Endometrial microvascular endothelial cells (primary cell): ENCODE results near the gene KIAA0513. TPM values are rescaled to one million over a fixed set of nuclear protein-coding genes. Genes with fewer than 3 reads are reported as not detected.
"Not testable (repeated sequence)": the region's sequence is repeated elsewhere in the genome, so short reads cannot be mapped to it uniquely, and the experiment has no call there.

Experiments
- in situ Hi-C: cut with HindIII; loops from 2 replicates; pipeline ENCODE4 v1.10.0; 2017; ENCODE audit warnings: low sequenced_read_pairs, low pct_unique_long_range_greater_than_20kb; ENCODE audit errors: inconsistent ontology term
- total RNA-seq: library from RNA; depleted of rRNA; stranded (reverse); fragments of >200 nt; gene quantifications from one replicate; pipeline ENCODE4 v1.2.3, GENCODE V29; 2015; ENCODE audit errors: inconsistent ontology term

The KIAA0513 gene
- total RNA-seq, 1 donor from 2014 or later: 9.0 TPM

DNA sequence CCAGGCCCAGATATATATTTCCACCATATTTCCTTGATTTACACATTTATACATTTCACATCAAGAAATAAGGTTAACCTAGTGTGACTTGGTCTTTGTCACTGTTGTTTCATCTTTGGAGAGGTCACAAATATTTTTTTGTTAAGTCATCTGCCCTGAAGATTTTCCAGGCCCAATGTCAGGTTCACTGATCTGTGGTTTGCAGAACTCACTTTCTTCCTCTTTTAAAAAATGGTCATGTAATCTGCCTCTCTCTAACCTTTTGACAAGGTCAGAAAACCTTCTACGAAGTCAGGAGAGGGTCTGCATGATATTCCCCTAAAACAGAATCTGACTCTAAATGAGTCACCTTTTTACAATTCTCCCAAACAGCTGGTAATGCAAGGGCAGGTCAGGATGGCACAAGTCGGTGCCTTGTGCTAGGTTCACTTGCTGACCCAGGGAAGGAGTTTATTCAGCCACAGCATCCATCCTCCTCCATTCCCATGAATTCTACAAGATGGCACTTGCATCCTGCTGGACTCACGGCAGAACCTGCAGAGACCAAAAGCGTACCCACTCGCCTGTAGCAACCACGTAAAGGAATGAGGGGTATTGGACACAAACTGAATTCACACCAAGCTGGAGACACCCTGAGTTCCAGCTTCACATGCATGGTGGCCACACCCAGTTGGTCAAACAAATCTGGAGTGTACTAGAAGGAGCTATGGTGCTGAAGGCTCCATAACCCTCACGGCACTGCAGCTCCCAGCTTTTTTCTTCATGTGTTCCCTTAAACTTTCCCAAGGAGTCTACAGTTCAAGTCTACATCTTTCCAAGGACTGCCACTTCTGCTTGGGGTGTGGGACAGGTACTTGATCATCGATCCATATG is 1.6 kb upstream of the KIAA0513 start:
- in situ Hi-C loops: no loop called here

DNA sequence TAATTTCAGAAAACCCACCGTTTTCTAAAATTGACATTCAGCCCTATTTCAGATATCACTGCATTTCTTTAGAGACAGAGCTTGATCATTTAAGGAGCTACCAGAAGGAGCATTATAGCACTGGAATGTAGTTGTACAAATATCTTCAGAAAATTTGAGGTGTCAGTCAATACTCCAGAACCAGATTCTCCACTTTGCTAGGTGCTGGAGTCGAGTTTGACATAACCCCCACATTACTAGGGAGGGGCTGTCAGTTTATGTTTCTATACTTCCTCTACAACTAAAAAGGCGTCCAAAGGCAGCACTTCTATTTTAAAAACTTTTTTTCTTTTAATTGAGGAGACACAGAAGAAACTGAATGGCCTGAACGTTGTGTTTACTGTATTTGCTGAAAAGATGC is 892 bp upstream of the KIAA0513 start:
- in situ Hi-C loops: no loop called here

DNA sequence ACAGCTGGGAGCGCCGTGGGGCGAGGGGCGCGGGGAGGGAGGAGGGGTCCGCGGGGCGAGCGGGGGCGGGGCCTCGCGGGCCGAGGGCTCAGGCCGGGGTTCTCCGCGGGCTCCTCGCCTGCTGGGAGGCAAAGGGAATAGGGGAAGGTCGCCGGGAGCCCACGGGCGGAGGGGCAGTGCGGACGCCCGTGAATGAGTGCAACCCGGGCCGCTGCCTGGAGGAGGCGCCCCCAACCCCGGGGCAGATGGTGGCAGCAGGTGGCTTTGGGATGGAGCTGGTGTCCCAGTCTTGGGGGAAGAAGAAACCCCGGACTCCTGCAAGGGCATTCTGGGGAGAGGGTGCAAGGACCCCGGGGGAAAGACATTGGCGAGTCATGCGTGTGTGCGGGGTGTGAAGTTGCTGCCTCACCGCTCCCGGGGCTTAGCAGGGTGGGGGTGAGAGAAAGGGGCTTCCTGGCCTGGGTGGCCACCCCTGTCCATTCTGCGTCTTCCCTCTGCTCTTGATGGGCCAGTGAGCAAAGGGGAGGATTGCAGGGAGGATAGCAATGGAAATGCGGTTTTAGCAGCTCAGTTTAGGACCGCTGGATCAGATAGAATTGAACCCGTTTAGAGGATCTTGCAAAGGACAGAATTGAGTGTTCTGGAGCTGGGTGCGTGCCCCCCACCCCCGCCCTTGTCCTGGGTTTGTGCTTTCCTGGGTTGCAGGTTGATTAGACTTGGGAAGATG is 526 bp downstream of the KIAA0513 start:
- in situ Hi-C loops: no loop called here

DNA sequence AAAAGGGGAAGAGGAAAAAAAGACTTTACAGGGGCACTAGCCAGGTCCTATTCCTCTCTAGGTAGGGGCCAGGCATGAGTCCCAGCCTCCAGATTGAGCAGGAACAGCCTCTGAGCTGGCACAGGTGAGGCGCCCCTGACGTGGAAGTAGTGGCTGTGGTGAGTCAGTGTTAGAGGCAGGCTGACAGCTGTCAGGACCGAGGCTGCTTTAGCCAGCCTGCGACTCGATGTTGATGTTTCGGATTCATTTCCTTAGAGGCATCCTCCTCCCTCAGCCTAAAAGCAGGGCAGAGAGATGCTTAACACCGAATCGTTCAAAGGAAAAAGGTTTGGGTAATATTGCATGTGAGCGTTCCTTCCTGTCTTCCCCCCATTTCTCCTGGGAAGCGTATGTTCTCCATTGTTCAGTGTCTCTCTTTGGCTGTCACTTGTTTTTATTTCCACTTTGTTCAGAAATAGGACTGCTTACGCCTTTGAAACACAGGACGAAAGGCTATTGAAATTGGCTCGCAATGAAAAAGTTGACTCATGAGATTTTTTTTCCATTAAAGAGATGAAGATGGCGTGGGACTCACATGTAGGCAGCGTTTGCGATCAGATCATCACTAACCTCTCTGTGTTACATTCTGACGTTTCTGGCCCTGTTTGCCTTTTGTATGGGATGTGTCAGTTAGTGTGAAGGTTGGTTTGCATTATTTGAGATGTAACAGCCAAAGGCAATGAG is 1.3 kb downstream of the KIAA0513 start:
- in situ Hi-C loops: no loop called here

DNA sequence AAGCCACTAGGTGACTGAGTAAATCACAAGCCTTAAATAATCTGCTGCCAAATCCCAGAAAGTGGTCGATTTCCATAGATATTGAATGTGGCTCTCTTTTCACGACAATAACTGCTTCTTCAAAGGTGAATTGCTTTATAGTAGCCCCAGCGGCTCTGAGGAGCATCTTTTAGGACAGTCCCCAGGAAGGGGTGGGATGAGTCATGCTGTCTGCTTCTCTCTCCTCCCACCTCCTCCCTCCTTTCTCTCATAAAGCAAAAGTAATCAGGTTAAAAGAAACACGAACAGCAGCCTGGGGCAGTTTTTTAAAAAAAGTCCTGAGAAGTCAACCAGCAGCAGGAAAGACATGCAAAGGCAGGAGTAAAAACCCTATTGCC is 1.8 kb downstream of the KIAA0513 start:
- in situ Hi-C loops: no loop called here

DNA sequence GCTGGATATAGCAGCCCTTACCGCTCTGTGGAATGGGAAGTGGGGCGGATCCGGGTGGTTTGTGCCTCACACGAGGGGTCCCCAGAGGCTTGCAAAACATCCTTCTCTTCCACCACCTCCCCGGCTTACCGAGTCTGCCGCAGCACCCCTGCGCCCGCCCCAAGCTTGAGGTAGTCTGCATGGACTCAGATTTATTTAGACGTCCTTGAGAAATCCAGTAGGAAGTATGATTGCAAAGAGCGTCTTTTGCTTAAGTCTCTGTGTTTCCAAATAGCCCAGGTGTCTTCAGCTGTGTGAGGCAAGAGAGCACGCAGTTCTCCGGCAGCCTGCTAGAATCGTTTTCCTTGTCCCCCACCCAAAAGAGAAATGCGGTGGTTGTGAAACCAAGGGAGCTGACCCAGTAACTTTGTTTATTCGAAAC is 2.4 kb downstream of the KIAA0513 start:
- in situ Hi-C loops: no loop called here

DNA sequence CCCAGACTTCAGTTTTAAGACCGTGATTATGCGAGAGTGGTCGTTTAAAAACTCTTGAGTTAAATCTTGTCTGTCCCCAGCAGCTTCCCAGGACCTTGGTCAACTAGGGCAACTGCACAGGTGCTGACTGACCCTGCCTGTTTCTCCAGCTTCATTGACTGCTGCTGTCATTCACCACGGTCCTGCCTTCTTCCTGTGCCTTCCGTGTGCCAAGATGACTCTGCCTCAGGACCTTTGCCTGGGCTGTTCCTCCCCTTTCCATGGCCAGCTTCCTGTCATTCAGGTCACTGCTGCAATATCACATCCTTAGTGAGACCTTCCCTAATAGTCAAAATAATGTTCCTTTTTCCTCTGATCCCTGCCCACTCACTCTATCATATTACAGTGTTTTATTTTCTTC is 3.9 kb downstream of the KIAA0513 start:
- in situ Hi-C loops: no loop called here

DNA sequence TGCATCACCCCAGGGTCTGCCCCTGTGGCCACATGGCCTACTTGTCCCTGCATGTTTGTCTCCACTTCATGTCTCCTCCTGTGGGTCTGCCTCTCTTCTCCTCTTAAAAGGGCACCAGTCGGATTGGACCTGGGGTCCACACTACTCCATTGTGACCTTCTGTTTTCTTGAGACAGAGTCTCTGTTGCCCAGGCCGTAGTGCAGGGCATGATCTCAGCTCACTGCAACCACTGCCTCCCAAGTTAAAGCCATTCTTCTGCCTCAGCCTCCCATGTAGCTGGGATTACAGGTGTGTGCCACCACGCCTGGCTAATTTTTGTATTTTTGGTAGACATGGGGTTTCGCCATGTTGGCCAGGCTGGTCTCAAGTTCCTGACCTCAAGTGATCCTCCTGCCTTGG is 4.6 kb downstream of the KIAA0513 start:
- in situ Hi-C loops: not testable (repeated sequence)

DNA sequence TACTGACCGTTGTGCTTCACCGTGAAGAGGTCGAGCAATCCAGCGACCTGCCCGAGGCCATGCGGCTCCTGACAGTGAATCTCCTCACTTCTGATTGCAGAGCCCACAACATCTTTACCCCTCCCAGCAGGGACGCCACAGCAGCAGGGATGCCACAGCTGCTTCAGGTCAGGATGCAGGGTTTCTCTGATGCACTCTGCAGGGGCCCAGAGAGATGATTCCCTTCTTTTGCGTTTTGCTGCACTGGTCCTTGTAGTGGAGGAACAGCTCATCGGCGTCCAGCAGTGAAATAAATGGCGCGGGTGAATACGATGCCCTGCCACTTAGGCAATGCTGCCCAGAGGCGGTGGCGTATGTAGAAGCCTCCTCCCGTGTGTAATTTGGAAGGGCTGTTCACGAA is 5.6 kb downstream of the KIAA0513 start:
- in situ Hi-C loops: no loop called here

DNA sequence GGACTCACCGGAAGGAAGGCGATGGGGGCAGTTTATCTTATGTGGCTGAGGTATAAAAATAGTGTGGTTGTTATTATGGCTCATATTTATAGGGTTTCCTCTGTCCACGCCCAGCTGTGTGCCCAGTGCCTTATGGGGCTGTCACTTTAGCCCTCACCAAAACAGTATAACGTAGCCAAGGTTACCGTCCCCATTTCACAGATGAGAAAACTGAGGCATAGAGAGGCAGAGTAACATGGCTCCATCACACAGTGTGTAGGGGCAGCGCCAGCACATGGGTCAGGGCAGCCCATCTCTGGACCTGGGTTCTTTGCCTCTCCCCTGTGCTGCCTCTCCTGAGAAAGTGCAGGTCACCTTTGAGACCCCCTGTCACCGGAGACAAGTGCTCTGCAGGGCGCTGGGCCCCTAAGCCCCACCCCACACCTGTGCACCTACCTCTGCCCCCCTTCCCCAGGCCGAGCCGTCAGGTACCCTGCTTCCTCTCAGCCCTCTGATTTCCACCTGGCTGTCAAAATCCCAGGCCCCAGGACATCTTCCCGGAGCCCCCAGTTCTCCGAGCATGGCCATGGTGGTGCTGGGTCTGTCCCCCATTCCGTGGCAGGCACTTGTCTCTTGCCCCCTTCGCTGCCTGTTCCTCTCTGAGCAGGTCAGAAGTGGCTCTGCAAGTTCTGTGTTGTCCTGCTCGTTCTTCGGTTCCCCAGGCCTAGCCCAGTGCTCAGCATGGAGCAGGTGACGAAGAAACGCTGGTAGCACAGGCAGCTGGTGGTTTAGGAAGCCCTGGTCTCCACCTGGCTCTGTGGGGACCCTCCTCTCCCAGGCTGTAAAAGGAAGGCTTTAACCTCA is 7.2 kb downstream of the KIAA0513 start:
- in situ Hi-C loops: no loop called here

DNA sequence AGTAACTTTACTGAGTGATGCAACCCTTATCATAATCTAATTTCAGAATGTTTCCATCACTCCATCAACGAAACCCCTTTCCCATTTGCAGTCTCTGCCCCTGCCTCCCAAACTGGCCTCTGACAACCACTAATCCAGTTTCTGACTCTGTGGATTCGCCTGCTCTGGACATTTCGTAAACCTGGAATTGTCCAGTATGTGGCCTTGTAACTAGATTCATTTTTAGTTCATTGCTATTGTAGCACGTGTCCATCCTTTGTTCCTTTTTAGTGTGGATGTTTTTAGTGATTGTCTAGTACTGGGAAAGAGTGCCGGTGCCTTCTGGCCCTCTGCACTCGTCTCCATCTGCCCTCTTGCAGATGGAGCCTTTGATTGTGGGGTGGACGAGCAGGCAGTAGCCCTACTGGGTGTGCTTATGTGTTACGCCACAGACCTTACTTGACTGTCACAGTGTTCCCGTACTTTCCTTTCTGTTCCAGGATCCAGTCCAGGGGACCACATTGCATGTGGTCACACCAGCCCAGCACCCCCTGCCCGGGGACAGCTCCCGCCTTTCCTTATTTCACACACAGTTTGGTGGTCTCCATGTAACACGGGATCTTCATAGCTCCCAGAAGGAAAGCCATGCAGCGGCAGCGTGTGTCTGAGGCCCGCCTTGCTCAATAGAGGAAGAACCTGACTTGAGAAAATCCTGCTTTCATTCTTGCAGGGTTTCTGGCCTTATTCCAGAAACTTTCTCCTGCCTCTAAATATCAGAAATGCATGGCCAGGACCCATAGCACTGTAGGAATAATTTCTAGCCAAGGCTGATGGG is 8.8 kb downstream of the KIAA0513 start:
- in situ Hi-C loops: no loop called here

DNA sequence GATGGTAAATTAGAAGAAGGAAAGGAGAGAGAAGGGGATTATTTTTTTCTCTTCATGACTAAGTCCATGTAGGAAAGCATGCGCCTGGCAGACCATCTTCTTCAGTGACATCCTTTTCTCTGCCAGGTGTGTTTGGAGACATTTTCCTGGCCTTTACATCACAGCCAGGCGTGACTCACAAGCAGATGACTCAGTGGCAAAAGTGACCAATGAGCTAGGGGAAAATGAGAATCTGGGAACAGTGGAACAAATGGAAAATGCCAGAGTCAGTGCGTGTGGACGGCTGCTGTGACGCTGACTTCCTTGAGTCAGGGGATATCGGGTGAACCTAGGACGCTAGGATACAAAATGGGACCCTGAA is 9.4 kb downstream of the KIAA0513 start:
- in situ Hi-C loops: no loop called here

DNA sequence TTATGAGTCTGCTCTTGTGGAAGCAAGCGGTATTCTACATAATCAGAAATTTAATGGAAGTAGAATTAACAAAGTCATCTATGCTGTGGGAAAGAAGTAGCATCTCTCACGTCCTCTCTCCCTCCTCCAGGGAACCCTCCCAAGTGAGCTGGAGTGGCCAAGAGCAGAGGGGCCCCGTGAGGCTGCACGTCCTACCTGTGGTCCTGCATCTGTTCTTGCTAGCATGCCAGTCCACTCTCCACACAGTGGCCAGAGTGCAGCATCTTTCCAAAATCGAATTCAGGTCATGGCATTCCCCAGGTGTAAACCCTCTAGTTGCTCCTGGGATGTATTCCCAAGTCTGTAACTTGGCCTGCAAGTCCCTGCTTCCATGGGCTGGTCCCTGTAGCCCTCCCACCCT is 10.1 kb downstream of the KIAA0513 start:
- in situ Hi-C loops: no loop called here

DNA sequence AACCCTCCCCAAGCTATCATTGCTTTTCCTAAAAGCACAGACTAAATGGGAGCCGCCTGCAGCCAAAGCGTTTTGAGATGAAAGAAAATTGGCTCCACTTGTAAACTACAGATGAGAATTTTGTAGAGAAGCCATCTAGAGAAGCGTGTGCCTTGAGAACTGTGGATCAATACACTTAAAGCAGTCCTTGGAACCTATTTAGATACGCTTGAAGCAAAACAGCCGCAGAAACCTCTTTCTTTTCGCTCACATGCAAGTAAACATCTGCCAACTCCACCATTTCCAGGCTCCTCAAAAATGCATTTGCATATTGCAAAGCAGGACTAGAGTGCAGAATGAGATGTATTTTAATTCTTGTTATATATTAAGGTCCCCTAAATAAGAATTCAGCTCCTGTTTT is 13.1 kb downstream of the KIAA0513 start:
- in situ Hi-C loops: no loop called here

DNA sequence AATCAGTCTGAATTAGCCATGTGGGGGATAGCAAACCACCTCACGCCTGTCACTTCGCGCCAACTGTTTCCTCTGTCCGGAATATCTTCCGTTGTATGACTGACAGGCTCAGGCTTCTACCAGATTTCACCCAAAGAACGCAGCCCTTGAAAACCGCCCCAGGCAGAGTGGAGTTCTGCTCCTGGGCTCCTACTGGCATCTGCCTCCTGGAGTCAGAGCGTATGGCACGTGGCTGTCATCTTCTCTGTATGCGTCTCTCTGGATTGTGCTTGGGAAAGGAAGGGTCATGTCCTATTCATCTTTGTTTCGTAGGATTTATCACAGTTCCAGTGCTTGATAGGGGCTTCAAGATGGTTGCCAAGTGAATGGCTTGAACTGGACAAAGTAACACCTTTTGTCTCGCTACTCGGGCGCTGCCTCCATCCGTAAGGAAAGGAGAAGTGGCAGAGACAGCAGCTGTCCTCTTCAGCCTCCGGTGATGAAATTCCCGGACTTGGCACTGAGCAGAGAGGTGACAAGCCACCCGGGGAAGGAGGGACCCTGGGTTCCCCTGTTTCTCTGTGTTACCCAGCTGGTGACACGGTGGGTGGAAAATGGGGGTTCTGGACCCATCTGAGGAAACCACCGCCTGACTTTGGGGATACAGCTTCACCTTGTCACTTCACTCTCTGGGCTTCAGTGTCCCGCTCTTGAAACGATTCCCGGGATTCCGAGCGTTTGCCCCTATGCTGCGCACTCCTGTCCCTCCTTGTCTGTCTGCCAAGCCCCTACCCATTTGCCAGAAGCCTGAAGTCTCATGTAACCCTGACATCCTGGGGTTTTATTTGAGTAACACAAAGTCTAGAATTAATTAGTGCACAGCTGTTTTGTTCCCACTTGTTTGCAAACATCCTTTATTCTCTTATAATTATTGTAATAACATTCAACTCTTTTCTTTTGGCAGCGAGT is 13.9 kb downstream of the KIAA0513 start:
- in situ Hi-C loops: no loop called here

DNA sequence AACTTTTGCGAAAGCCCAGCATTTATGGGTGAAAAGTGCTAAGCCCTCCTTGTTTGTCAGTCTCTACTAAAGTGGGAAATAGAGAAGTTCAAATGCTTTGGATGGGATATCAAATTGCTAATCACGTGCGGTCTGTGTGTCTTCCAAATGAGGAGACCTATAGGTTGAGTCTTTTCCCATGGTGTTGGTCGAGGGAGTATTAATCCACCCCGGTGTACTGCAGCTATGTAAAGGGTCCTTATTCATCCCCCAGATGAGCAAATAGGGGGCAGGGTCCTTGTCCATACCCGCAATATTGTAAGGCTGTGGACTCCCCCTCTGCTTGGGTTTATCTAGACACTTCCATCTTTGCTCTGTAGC is 14.6 kb downstream of the KIAA0513 start:
- in situ Hi-C loops: no loop called here

DNA sequence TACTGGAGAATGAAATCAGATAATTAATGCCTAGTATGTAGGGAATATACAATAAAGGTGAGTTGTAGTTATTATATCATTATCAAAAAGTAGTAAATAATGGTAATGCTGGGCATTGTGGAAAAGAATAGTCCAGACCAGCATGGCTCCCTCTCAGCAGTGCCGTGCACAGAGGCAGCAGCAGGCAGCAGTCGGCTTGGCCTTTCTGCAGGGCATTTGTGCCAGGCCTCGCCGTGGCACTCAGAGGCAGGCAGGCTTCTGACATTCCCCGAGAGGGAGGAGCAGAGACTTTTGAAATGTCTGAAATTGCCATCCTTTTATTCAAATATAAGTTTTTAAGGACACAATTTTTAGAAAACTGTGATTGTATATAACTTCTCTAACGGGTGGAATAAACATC is 15.0 kb downstream of the KIAA0513 start:
- in situ Hi-C loops: no loop called here
